DND-41 (cell line): ENCODE measurements around the gene FGA.

ENCODE experiments used
- CTCF ChIP-seq: IDR thresholded peaks from 2 replicates; pipeline ENCODE4 v1.5.1; 2012; ENCODE audit warnings: borderline replicate concordance, low read length, moderate library complexity, mild to moderate bottlenecking; ENCODE audit not compliant: poor library complexity, severe bottlenecking; ENCODE audit errors: extremely low read depth
- EZH2 ChIP-seq: IDR thresholded peaks from 3 replicates; pipeline ENCODE4 v1.6.1; 2012; ENCODE audit warnings: borderline replicate concordance, low read depth, mild to moderate bottlenecking, moderate library complexity, low read length, inconsistent platforms; ENCODE audit not compliant: severe bottlenecking

- TF ChIP-seq CTCF: no peak
- no peak for TF ChIP-seq EZH2
Measured at GRCh38 chr4:154559141-154559493, 31.4 kb downstream of the FGA start.
